SIG-M5 treated with dmso at 0.1 percent for 504 hours (cell line): ENCODE measurements around the gene MYH15.

Source experiments
- DNase-seq: peaks from one replicate; lab custom pipeline; 2025; ENCODE audit not compliant: unreplicated experiment; lab: John Stamatoyannopoulos, UW

MYH15 gene

GRCh38 chr3:108511055-108511454, 659 bp upstream of the MYH15 start:
- DNase-seq: no peak

GRCh38 chr3:108509871-108510270, 525 bp downstream of the MYH15 start:
- DNase-seq: no peak

- DNase-seq: no peak
Observed at GRCh38 chr3:108509263-108509662, 1.1 kb downstream of the MYH15 start.

GRCh38 chr3:108507902-108508301, 2.5 kb downstream of the MYH15 start:
- DNase-seq: no peak

- no peak for DNase-seq
Observed at GRCh38 chr3:108505811-108506210, 4.6 kb downstream of the MYH15 start.

GRCh38 chr3:108503722-108504121, 6.7 kb downstream of the MYH15 start:
- no peak for DNase-seq

GRCh38 chr3:108501535-108501934, 8.9 kb downstream of the MYH15 start:
- DNase-seq: no peak

GRCh38 chr3:108500728-108501127, 9.7 kb downstream of the MYH15 start:
- DNase-seq: no peak

GRCh38 chr3:108497271-108497670, 13.1 kb downstream of the MYH15 start:
- no peak for DNase-seq

GRCh38 chr3:108495717-108496116, 14.7 kb downstream of the MYH15 start:
- no peak for DNase-seq

- DNase-seq: no peak
Observed at GRCh38 chr3:108494906-108495531, 15.4 kb downstream of the MYH15 start.

GRCh38 chr3:108493862-108494261, 16.5 kb downstream of the MYH15 start:
- DNase-seq: no peak

- no peak for DNase-seq
Observed at GRCh38 chr3:108491456-108491855, 18.9 kb downstream of the MYH15 start.

GRCh38 chr3:108489776-108490175, 20.6 kb downstream of the MYH15 start:
- peak; percentile 70 for DNase-seq

- no peak for DNase-seq
Observed at GRCh38 chr3:108488631-108489030, 21.8 kb downstream of the MYH15 start.

GRCh38 chr3:108487439-108487838, 23.0 kb downstream of the MYH15 start:
- no peak for DNase-seq

- no peak for DNase-seq
Observed at GRCh38 chr3:108486941-108487340, 23.5 kb downstream of the MYH15 start.

GRCh38 chr3:108486338-108486737, 24.1 kb downstream of the MYH15 start:
- no peak for DNase-seq

GRCh38 chr3:108485146-108485545, 25.2 kb downstream of the MYH15 start:
- DNase-seq: no peak

GRCh38 chr3:108479224-108479623, 31.2 kb downstream of the MYH15 start:
- DNase-seq: no peak

GRCh38 chr3:108477511-108478147, 32.8 kb downstream of the MYH15 start:
- DNase-seq: peak; percentile 74

- DNase-seq: peak; percentile 14
Observed at GRCh38 chr3:108475220-108475782, 35.1 kb downstream of the MYH15 start.

GRCh38 chr3:108474581-108474980, 35.8 kb downstream of the MYH15 start:
- no peak for DNase-seq
